NCI-H146 (cell line): Measurements from ENCODE around the gene MEGF6.
A peak's percentile ranks its signal among the peaks of the same experiment; 100 is the strongest.
"Not testable (repeated sequence)": the region's sequence is repeated elsewhere in the genome, so short reads cannot be mapped to it uniquely, and the experiment has no call there.

Experiments
- DNase-seq: peaks from one replicate; lab custom pipeline; 2025; lab: John Stamatoyannopoulos, UW

The MEGF6 gene

DNA sequence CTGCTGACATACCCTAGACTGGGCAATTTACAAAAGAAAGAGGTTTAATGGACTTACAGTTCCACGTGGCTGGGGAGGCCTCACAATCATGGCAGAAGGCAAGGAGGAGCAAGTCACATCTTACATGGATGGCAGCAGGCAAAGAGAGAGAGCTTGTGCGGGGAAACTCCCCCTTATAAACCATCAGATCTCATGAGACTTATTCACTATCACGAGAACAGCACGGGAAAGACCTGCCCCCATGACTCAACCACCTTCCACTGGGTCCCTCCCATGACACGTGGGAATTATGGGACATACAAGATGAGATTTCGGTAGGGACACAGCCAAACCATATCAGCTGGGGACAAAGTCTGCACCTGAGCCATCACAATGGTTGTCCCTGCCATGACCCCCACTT, 35.8 kb downstream of the MEGF6 start:
- DNase-seq: not testable (repeated sequence)

DNA sequence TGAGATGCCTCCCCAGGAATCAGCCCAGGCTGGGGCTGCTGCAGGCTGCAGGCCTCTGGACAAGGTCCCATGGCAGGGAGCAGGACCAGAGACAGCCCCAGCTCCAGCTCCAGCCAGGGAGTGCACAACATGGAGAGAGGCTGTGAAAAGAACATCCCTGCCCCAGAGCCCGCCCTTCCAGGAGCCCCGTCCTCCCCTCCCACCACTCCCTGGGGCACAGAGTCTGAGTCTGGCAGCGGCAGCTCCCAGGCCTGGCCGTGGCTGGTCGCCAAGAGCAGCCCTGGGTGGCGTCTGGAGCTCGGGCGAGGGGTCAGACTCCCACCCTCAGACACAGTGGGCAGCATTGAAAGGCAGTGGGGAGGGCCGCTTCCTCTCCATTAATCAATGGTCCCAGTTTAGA, 37.8 kb downstream of the MEGF6 start:
- no peak for DNase-seq

- not testable (repeated sequence) for DNase-seq
These were observed 38.7 kb downstream of the MEGF6 start for GRCh38 chr1:3572638-3573037.

DNA sequence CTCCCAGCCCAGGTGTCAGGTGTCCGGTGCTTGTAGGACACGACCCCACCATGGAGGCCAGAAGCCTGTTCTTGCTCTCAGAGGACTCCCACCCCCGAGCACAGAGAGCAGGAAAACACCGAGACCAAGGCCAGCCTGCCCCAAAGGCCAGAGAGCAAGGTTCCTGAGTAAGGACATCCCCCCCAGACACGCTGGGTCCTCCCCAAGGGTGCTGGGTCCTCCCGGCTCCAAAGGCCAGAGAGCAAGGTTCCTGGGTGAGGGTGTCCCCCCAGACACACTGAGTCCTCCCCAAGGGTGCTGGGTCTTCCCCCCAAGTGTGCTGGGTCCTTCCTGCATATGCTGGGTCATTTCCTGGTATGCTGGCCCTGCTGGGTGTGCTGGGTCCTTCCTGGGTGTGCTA, 40.0 kb downstream of the MEGF6 start:
- DNase-seq: no peak

DNA sequence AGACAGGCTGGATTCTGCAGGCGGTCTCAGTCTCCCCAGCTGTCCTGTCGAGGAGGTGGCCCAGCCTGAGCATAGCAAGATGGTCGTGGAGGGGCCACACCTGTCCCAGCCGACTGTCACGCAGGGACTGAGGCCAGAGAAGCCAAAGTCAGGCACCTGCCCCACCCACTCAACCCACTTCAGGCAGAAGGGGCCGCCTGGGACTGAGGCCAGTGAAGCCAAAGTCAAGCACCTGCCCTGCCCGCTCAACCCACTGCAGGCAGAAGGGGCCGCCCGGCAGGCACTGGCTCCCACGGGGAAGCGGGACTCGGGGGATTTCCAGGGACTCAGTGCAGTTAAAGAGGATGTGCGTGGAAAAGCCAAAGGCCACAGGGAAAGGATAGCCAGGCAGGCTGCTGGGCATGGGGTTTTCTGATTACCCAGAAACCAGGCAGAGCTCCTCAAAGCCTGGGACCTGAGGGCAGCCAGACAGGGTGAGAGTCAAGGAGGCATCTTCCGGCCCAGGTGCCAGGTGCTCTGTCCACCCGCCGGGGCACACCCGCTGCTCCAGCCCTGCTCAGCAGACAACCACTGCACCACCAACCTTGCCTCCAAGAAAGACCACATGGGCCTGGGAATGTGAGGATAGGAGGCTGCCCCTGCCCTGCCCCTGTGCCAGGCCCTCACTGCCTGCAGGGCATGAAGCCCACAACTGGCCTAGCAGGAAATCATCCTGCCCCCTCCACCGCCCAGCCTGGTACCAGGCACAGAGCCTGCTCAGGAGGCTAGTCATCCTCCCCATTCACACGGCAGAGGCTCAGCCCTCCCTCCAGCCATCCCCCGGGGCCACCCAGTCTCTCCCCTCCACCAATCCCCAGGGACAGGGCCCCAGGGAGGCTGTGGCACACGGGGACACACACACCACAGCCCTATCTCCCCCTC, 41.0 kb downstream of the MEGF6 start:
- no peak for DNase-seq

- DNase-seq: no peak
These were observed 41.9 kb downstream of the MEGF6 start for GRCh38 chr1:3569436-3569835.

DNA sequence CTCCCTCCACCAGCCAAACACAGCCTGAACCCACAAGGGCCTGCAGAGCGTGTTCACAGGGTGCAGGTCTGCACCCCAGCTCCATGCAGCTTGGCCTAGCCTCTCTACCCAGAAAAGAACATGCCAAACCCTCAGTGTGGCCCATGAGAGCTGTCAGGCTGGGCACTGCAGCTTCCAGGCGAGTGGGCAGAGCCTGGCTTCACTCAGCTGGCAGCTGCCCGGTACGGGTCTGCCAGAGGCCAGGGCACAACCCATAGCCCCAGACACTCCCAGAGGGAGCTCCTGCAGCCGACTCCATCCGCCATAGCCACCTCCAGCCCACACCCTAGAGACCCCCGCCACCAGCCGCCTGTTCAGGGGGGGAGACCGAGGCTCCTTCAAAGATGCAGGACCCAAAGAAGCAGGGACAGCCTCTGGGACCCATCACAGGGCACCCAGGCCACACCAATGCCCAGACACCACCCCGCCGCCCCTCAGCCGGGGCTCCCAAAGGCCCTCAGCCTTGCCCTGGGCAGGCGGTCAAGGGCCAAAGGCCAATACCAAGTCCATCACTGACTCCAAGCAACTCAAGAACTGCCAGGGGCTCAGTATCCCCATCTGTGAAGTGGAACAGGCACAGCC, 42.4 kb downstream of the MEGF6 start:
- DNase-seq: no peak

DNA sequence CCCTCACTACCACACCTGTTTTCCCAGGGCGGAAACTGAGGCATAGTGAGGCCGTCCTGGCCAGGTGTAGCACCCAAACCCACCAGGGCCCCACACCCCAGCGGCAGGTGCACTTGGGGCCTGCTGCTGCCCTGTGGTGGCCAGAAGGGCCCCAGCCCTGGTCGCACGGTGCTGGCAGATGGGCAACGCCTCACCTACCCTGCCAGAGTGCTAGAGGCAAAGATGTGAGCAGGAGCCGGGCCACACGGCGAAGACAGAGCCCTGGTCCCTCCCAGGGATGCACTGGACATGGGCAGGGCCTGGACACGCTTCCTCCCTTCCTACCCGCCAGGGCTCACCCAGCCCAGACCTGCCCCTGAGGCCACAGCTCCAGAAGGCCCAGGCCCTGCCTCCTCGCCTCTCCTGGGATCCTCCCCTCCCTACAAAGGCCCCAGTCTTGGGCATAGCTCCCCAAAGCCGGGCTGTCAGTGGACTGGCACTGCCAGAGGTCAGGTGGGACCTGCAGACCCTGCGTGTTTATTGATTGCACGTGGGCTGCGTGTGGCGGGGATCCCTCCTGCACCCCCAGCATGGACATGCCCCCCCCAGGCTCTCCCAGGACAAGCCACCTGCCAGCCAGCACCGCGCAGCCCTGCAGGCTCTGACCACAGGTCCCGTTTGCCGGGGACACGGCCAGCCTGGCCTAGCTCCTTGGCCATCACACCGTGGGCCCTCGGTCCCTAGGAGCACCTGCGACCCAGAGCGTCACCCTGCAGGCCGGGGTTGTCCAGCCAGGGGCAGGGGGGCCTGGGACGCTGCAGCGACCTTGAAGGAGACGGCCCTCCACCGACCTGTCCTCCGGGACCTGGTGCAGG, 44.1 kb downstream of the MEGF6 start:
- DNase-seq: no peak

GRCh38 chr1:3566003-3566885, 45.1 kb downstream of the MEGF6 start:
- no peak for DNase-seq

DNA sequence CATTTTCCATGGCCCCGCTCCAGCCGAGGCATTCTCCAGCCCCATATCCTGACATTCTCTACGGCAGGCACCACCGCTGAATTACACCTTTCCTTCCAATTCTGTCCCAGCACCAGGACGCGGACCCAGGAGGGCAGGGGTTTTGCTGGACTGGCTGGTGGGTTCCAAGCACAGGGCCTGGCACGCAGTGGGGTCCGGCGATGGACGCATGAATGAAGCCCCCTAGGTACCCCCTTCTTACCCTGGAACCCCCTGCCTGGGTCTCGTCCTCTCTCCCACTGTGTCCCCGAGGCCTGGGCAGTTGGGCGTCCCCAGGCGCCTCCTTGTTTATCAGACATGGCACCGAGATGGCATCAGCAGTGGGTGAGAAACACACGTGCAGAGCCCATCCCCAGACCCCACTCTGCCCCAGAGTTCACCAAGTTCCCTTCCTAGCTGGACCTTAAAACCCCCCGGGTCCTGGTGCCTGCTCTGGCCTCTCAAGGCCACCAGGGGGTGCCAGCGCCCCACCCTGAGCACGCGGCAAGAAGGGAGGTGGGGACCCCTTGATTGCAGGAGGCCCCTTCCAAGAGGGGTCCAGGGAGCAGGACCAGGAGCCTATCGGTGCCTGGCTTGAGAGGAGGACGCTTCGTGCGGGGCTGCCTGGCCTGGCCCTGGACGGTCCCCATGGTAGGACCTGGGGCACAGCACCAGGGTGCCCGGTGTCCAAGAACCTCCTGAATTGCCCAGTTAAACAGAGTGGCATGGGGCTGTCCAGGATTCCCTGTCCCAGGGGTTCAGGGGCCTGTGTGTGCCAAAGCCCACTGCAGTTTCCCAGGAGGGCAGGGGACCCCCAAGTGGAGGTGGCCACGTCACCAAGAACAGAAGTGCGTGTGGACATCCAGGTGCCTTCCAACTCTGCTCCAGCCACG, 46.1 kb downstream of the MEGF6 start:
- DNase-seq: peak; percentile 4

DNA sequence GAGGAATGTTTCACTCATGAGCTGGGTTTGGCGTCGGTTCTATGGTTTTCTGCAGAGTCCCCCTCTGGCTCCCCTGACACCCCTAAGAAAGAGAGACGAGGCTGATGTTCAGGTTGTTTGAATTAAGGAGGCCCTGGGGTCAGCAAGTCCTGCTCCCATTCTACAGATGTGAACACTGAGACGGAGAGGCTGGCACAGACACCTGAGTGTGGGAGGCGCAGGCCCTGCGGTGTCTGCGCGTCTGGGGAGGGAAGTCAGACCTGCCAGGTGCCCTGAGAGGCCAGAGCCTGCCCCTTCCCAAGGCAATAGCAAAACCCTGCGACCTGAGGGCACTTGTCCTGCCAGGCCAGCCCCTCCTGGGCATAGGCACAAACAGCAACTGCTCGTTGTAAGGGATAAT, 47.7 kb downstream of the MEGF6 start:
- DNase-seq: no peak

DNA sequence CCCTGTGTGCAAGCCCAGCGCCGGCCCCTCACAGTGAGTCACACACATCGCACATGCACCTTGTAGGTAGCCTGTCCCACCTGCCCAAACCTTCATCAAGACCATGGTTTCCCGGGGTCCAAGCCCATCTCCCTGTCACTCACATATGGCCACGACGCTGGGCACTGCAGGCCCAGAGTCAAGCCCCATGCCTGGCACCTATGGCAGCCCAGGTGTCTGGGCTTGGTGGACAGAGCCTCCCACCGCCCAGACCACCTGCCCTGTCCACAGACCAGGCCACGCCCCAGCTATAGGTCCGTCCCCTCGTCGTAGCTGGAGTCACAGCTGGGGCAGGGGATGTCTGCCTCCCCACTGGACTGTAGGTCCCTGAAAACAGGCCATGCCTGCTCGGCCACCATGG, 48.2 kb downstream of the MEGF6 start:
- DNase-seq: no peak

DNA sequence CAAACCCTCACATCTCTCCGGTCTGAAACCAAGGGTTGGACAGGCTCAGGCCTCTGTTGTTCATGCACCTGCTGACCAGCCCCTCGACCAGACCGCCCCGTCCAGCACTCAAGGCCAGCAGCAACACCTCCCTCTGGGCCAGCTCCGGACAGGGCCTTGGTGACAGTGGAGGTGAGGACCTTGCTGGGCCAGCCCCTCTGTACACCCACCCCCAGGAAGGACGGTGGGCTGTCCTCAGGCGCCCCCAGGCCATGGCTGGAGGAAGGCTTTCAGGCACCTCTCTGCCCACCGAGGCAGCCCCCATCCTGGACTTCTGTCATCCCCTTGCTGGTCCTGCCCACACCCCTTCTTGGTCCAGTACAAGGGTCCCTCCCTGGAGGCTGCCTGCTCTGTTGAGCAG, 48.6 kb downstream of the MEGF6 start:
- DNase-seq: no peak

DNA sequence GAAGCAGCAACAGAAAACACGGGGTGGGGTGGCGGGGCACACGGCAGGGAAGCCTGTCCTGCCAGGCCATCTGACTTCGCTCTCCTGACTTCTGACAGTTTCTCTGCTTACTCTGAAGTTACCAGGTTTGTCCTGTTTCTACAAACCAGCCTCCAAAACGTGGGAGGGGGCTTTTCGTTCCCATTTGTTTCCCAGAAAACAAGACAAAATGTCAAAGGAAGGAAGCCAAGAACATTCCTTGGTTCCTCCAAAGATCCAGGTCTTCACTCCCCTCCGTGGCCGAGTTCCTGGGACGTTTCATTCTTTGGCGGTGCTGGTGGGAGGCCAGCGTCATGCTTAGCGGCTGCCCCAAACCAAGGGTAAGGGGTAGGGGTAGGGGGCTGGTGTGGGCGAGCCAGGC, 49.6 kb downstream of the MEGF6 start:
- no peak for DNase-seq

DNA sequence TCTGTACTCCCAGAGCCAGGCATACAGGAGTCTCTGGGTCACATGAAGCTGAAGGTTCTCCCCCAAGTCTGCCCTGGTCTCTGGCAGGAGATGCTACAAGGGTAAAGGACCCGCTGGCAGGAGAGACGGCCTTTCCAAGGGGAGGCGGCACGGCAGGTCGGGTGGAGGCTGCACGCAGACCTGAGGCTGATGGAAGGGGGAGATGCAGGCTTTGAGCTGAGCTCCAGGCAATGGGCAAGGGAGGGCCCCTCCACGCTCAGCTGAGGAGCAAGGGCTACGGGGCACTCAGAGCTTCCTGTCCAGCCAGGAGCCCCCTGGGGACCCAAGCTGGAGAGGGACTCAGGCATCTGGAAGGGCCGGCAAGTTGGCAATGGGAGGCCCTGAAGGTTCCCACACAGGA, 50.3 kb downstream of the MEGF6 start:
- no peak for DNase-seq

DNA sequence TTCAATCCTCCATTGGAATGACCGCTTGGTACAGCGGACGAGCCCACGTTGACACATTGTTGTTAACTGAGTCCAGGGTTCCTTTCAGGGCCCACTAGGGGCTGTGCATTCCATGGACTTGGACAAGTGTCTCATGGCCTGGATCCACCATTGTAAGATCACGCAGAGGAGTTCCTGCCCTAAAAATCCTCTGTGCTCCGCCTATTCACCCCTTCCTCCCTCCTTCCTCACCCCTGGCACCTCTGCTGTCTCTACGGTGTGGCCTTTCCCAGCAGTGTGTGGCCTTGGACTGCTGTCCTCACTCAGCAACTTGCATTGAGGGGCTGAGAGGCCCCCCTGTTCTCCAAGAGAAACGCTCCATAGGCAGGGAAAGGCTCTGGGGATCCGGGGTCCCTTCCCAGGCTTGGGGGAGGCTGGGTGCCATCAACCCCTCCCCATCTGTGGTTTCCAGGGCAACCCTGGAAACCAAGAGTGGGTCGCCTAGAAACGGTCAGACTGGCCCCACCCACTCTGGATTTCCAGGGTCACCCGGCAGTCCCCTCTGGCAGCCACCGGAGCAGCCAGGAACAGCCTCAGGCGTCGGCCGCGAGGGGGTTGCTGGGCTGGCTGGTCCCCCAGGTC, 50.9 kb downstream of the MEGF6 start:
- no peak for DNase-seq

DNA sequence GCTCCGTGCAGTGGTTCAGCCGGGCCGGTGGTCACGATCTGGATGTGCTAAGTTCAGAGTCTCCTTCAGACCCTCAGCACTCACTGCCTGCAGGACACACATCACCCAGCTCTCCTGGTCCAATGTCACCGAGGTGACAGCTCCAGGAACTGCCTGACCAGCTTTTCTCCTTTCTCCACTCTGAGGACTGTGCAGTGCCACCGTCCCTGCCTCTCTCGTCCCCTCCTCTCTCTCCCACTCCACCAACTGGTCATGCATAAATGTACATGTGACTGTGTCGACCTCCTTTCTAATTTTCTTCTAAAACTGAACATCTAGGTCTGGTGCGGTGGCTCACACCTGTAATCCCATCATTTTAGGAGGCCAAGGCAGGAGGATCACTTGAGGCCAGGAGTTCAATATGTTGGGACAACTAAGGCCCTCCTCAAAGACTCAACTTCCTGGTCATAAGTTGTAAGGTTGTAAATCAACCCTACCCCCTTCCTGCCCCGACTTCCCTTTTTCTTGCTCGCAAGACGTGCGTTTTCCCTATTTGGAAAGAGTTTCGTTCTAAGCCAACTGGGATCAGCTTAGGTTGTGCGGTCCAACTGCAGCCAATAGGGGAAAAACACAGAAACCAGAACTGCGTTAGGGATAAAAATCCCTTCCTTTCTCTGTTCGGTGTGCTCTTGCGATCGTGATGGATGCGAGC, 53.1 kb downstream of the MEGF6 start:
- no peak for DNase-seq

GRCh38 chr1:3557366-3557765, 53.9 kb downstream of the MEGF6 start:
- no peak for DNase-seq

DNA sequence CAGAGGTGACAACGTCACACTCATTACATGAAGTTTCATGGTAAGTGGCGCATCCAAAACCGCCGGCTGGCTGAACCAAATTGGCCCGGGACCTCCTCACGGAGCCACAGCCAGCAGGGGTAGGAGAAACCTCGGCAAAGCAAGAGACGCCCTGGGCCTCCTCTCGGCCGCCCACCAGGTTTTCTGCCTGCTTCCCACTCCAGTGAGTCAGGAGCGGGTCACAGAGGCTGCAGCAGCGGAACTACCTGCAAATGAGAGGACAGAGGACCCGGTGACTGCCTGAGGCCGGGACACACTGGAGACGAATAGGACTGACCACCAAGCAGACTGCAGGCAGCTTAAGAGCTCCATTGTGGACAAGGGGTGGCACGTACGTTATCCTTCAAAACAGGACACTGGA, 55.0 kb downstream of the MEGF6 start:
- no peak for DNase-seq
